Transverse colon (tissue), 4 donors: Measurements from ENCODE around the gene RTN3. TPM values are rescaled to one million over a fixed set of nuclear protein-coding genes. Genes with fewer than 3 reads are reported as not detected.

ENCODE experiments used
- DNase-seq: peaks from one replicate; pipeline ENCODE4 v3.0.0-alpha.2; 2019
- H3K27ac ChIP-seq, 4 donors: fragments of 200-600 bp; sonication (generic); 2 replicates each; pipeline ENCODE4 v1.5.1; 2016 to 2018; ENCODE audit warnings: inconsistent platforms in 4 of 4
- H3K27me3 ChIP-seq: fragments of 200-600 bp; sonication (generic); 2 replicates; pipeline ENCODE4 v1.5.1; 2017; ENCODE audit warnings: inconsistent platforms
- H3K36me3 ChIP-seq, 4 donors: fragments of 200-600 bp; sonication (generic); 2 replicates each; pipeline ENCODE4 v1.5.1; 2017 to 2019; ENCODE audit warnings: inconsistent platforms in 4 of 4
- H3K4me1 ChIP-seq, 4 donors: fragments of 200-600 bp; sonication (generic); 2 replicates each; pipeline ENCODE4 v1.5.1; 2017 to 2020; ENCODE audit warnings: inconsistent platforms in 4 of 4
- H3K4me3 ChIP-seq, 4 donors: fragments of 200-600 bp; sonication (generic); 1 replicate in 1 of 4; 2 replicates in 3 of 4; pipeline versions ENCODE4 v1.5.1 to v1.6.1; 2017 to 2019; ENCODE audit warnings: inconsistent platforms in 4 of 4
- H3K9me3 ChIP-seq, 2 donors: fragments of 200-600 bp; sonication (generic); 2 replicates each; pipeline ENCODE4 v1.5.1; 2017 to 2019; ENCODE audit warnings: inconsistent platforms in 2 of 2
- CTCF ChIP-seq, 5 experiments: fragments of 200-600 bp in 3 of 5; fragments of 450-650 bp in 2 of 5; sonication (generic) in 3 of 5; IDR thresholded peaks; 1 replicate in 2 of 5; 2 replicates in 3 of 5; pipeline ENCODE4 v1.5.1; 2016 to 2017; ENCODE audit warnings: antibody characterized with exemption in 5 of 5, inconsistent platforms in 3 of 5, mild to moderate bottlenecking in 2 of 5, moderate library complexity in 1 of 5
- EP300 ChIP-seq: sonication (generic); formaldehyde crosslinking; IDR thresholded peaks from one replicate; pipeline ENCODE4 v1.6.1; 2017; ENCODE audit warnings: antibody characterized with exemption, low read depth
- POLR2A ChIP-seq: fragments of 450-650 bp; IDR thresholded peaks from one replicate; pipeline ENCODE4 v1.6.1; 2016; ENCODE audit warnings: antibody characterized with exemption, mild to moderate bottlenecking, moderate library complexity
- POLR2AphosphoS5 ChIP-seq, 3 donors: sonication (generic); formaldehyde crosslinking; IDR thresholded peaks; one replicate each; pipeline ENCODE4 v1.6.1; 2016; ENCODE audit warnings: antibody characterized with exemption in 3 of 3
- WGBS, 2 donors: methylation state at CpG; one replicate each; pipeline ENCODE4 v1.1.5; 2018; ENCODE audit warnings: low coverage in 1 of 2; 5-methylcytosine and 5-hydroxymethylcytosine counted together
- in situ Hi-C, 4 donors: fragments of 200-750 bp; cut with MboI; loops; one replicate each; pipeline versions ENCODE4 v1.15.0 to v1.15.1; 2017; ENCODE audit warnings: low sequenced_read_pairs in 3 of 4, low pct_ligation_motif_present in 1 of 4, low pct_unique_long_range_greater_than_20kb in 1 of 4
- intact Hi-C: fragments of 100-400 bp; cut with DNase I; formaldehyde crosslinking; loops from one replicate; pipeline ENCODE4 v1.15.1; 2023; ENCODE audit warnings: low total_unique reads
- total RNA-seq, 4 donors: library from RNA; depleted of rRNA; stranded (reverse); fragments of >200 nt; gene quantifications; one replicate each; pipeline ENCODE4 v1.1.0, GENCODE V29; 2016

Gene RTN3
- total RNA-seq, 4 donors from 2014 or later, result 44.8 to 187 (median 117) TPM

GRCh38 chr11:63738720-63739360, 57.5 kb downstream of the RTN3 start:
- no peak overlapping the region for H3K4me3 ChIP-seq
- in situ Hi-C loops, result loop anchor here (10.0 to 25.0 kb wide), 5 partner anchors 94 to 274 kb away; partner anchors contain the start of gene PLAAT5 (in 1 of the 4)
- peaks cover 0 to 8% (median 0%) of the 10 kb centered on the region in 4 donors for H3K4me1 ChIP-seq
- TF ChIP-seq CTCF (IDR thresholded peaks at IDR 0.05) (peak; percentile 88 to 99 (median 97)), EP300 (no peak)
- 21 to 22% methylated on average over 8 of the region's 8 CpGs for WGBS, 2 donors
- intact Hi-C loops, result no loop called here
- no peaks in the 10 kb centered on the region for H3K36me3 ChIP-seq
- H3K27ac ChIP-seq, result no peak overlapping the region
- no peaks in the 10 kb centered on the region for H3K9me3 ChIP-seq
- H3K27me3 ChIP-seq, result no peaks in the 10 kb centered on the region
- DNase-seq, result peak; percentile 77

- no peak for DNase-seq
- intact Hi-C loops, result no loop called here
- Histone ChIP-seq H3K36me3 (peaks cover 0 to 8% (median 3%) of the 10 kb centered on the region in 4 donors), H3K27ac (no peak overlapping the region), H3K4me3 (no peak overlapping the region), H3K4me1 (no peaks in the 10 kb centered on the region), H3K27me3 (no peaks in the 10 kb centered on the region), H3K9me3 (no peaks in the 10 kb centered on the region)
- in situ Hi-C loops, result loop anchor here in 2 of 4 donors (25.0 kb wide), 2 partner anchors 108 to 258 kb away; partner anchors contain the start of gene PLAAT5 (in 1 of the 2)
- TF ChIP-seq POLR2A, result no peak
- peak in 1 of 5 experiments; percentile 11 for TF ChIP-seq CTCF (IDR thresholded peaks at IDR 0.05)
- TF ChIP-seq EP300, result no peak
- no peak for TF ChIP-seq POLR2AphosphoS5 (IDR thresholded peaks at IDR 0.05)
- WGBS, 2 donors, result 74 to 82% methylated on average over 10 to 13 of the region's 13 CpGs
Measured at GRCh38 chr11:63745304-63746170, 64.2 kb downstream of the RTN3 start.

- no peaks in the 10 kb centered on the region for H3K9me3 ChIP-seq
- DNase-seq, result no peak
Measured at GRCh38 chr11:63747011-63747410, 65.7 kb downstream of the RTN3 start.

More at GRCh38 chr11:63747011-63747410, 65.7 kb downstream of the RTN3 start:
- intact Hi-C loops, result no loop called here
- no peak overlapping the region for H3K4me3 ChIP-seq
- no peaks in the 10 kb centered on the region for H3K4me1 ChIP-seq
- no peaks in the 10 kb centered on the region for H3K27me3 ChIP-seq
- H3K27ac ChIP-seq, result no peak overlapping the region
- 55 to 72% methylated on average over 3 of the region's 3 CpGs for WGBS, 2 donors
- peaks cover 0 to 20% (median 9%) of the 10 kb centered on the region in 4 donors for H3K36me3 ChIP-seq
- in situ Hi-C loops, result loop anchor here in 2 of 4 donors (25.0 kb wide), 2 partner anchors 110 to 260 kb away; partner anchors contain the start of gene PLAAT5 (in 1 of the 2)
- TF ChIP-seq EP300, result no peak
- no peak for TF ChIP-seq POLR2AphosphoS5 (IDR thresholded peaks at IDR 0.05)
- no peak for TF ChIP-seq CTCF (IDR thresholded peaks at IDR 0.05)
